ENCODE measurements around the gene NAPEPLD.
"Not testable (repeated sequence)": the region's sequence is repeated elsewhere in the genome, so short reads cannot be mapped to it uniquely, and the experiment has no call there.

The NAPEPLD gene

GRCh38 chr7:103148131-103148993, 537 bp downstream of the NAPEPLD start:
- peak overlapping the region; percentile 86 for H3K4me3 ChIP-seq (ENCODE audit: low read length)
- no peak for DNase-seq (ENCODE audit: low read depth, low spot score)

GRCh38 chr7:103144754-103145153, 4.1 kb downstream of the NAPEPLD start:
- not testable (repeated sequence) for DNase-seq (ENCODE audit: low read depth, low spot score); H3K4me3 ChIP-seq (ENCODE audit: low read length)

- H3K4me3 ChIP-seq (ENCODE audit: low read length), result no peak overlapping the region
- DNase-seq (ENCODE audit: low read depth, low spot score), result no peak
Measured at GRCh38 chr7:103143868-103144267, 5.0 kb downstream of the NAPEPLD start.

- no peak overlapping the region for H3K4me3 ChIP-seq (ENCODE audit: low read length)
- DNase-seq (ENCODE audit: low read depth, low spot score), result no peak
Measured at GRCh38 chr7:103142494-103142893, 6.4 kb downstream of the NAPEPLD start.

- H3K4me3 ChIP-seq (ENCODE audit: low read length), result no peak overlapping the region
- DNase-seq (ENCODE audit: low read depth, low spot score), result no peak
Measured at GRCh38 chr7:103141753-103142404, 7.0 kb downstream of the NAPEPLD start.

- H3K4me3 ChIP-seq (ENCODE audit: low read length), result no peak overlapping the region
- no peak for DNase-seq (ENCODE audit: low read depth, low spot score)
Measured at GRCh38 chr7:103140685-103141084, 8.2 kb downstream of the NAPEPLD start.

GRCh38 chr7:103140061-103140460, 8.8 kb downstream of the NAPEPLD start:
- DNase-seq (ENCODE audit: low read depth, low spot score), result no peak
- no peak overlapping the region for H3K4me3 ChIP-seq (ENCODE audit: low read length)

GRCh38 chr7:103134836-103135554, 13.9 kb downstream of the NAPEPLD start:
- no peak overlapping the region for H3K4me3 ChIP-seq (ENCODE audit: low read length)
- DNase-seq (ENCODE audit: low read depth, low spot score), result no peak

- DNase-seq (ENCODE audit: low read depth, low spot score), result no peak
- no peak overlapping the region for H3K4me3 ChIP-seq (ENCODE audit: low read length)
Measured at GRCh38 chr7:103132995-103133688, 15.8 kb downstream of the NAPEPLD start.

GRCh38 chr7:103130901-103131624, 17.8 kb downstream of the NAPEPLD start:
- H3K4me3 ChIP-seq (ENCODE audit: low read length), result no peak overlapping the region
- DNase-seq (ENCODE audit: low read depth, low spot score), result no peak

- H3K4me3 ChIP-seq (ENCODE audit: low read length), result no peak overlapping the region
- no peak for DNase-seq (ENCODE audit: low read depth, low spot score)
Measured at GRCh38 chr7:103129702-103130549, 19.0 kb downstream of the NAPEPLD start.

GRCh38 chr7:103127006-103127405, 21.9 kb downstream of the NAPEPLD start:
- DNase-seq (ENCODE audit: low read depth, low spot score), result no peak
- no peak overlapping the region for H3K4me3 ChIP-seq (ENCODE audit: low read length)

GRCh38 chr7:103124429-103124979, 24.4 kb downstream of the NAPEPLD start:
- no peak overlapping the region for H3K4me3 ChIP-seq (ENCODE audit: low read length)
- no peak for DNase-seq (ENCODE audit: low read depth, low spot score)

GRCh38 chr7:103123529-103123928, 25.4 kb downstream of the NAPEPLD start:
- H3K4me3 ChIP-seq (ENCODE audit: low read length), result no peak overlapping the region
- DNase-seq (ENCODE audit: low read depth, low spot score), result no peak

GRCh38 chr7:103121641-103122040, 27.3 kb downstream of the NAPEPLD start:
- no peak overlapping the region for H3K4me3 ChIP-seq (ENCODE audit: low read length)

GRCh38 chr7:103120362-103120761, 28.5 kb downstream of the NAPEPLD start:
- no peak overlapping the region for H3K4me3 ChIP-seq (ENCODE audit: low read length)
- DNase-seq (ENCODE audit: low read depth, low spot score), result no peak

More at GRCh38 chr7:103121641-103122040, 27.3 kb downstream of the NAPEPLD start:
- DNase-seq (ENCODE audit: low read depth, low spot score), result no peak

- H3K4me3 ChIP-seq (ENCODE audit: low read length), result no peak overlapping the region
- no peak for DNase-seq (ENCODE audit: low read depth, low spot score)
Measured at GRCh38 chr7:103119791-103120291, 29.1 kb downstream of the NAPEPLD start.

Data from Jurkat, Clone E6-1 (cell line).